Caco-2 (cell line): ENCODE data around the gene MTOR. TPM values are rescaled to one million over a fixed set of nuclear protein-coding genes. Genes with fewer than 3 reads are reported as not detected.

Source experiments
- BruUV-seq: library from RNA; stranded (reverse); fragments of 400-500 nt; replicated peaks from 2 replicates; lab custom pipeline; 2021; lab: Mats Ljungman, UMichigan
- CTCF ChIA-PET: fragments of 300-600 bp; sonication (Branson Sonifier 250); formaldehyde crosslinking; loops from one replicate; lab custom pipeline; 2022; ENCODE audit warnings: antibody characterized with exemption; lab: Charles Lee
- POLR2A ChIA-PET: fragments of 300-600 bp; sonication (Branson Sonifier 250); formaldehyde crosslinking; loops from one replicate; lab custom pipeline; 2022; ENCODE audit warnings: antibody characterized with exemption; lab: Charles Lee
- DNase-seq, 2 experiments: peaks; one replicate each; pipeline versions ENCODE4 v3.0.0 to v3.0.0-alpha.2; 2020 to 2022
- H3K27me3 ChIP-seq: replicated peaks from 2 replicates; pipeline ENCODE4 v1.6.0; 2011; ENCODE audit warnings: low read length; ENCODE audit not compliant: control insufficient read depth, insufficient read depth
- H3K36me3 ChIP-seq: 2 replicates; pipeline ENCODE4 v1.5.1; 2011; ENCODE audit warnings: low read length; ENCODE audit not compliant: control insufficient read depth, insufficient read depth
- H3K4me1 ChIP-seq: fragments of 250-450 bp; sonication (Bioruptor Pico); 2 replicates; pipeline ENCODE4 v1.5.1; 2020; ENCODE audit warnings: mild to moderate bottlenecking
- H3K4me3 ChIP-seq: 2 replicates; pipeline ENCODE4 v1.5.1; 2011; ENCODE audit warnings: low read depth, mild to moderate bottlenecking, control low read depth, low read length
- H3K9me3 ChIP-seq: fragments of 250-450 bp; sonication (Bioruptor Pico); 2 replicates; pipeline ENCODE4 v1.5.1; 2020; ENCODE audit warnings: mild to moderate bottlenecking, moderate library complexity
- H3K27ac Mint-ChIP-seq: one replicate; pipeline ENCODE4 v1.8.0; 2022; ENCODE audit warnings: mixed read lengths; ENCODE audit not compliant: unreplicated experiment
- H3K27me3 Mint-ChIP-seq: one replicate; pipeline ENCODE4 v1.8.0; 2022; ENCODE audit warnings: mixed read lengths; ENCODE audit not compliant: insufficient read depth, unreplicated experiment
- H3K36me3 Mint-ChIP-seq: one replicate; pipeline ENCODE4 v1.8.0; 2022; ENCODE audit warnings: mild to moderate bottlenecking, mixed read lengths; ENCODE audit not compliant: insufficient read depth, unreplicated experiment
- H3K4me1 Mint-ChIP-seq: one replicate; pipeline ENCODE4 v1.8.0; 2022; ENCODE audit warnings: low read depth, mixed read lengths; ENCODE audit not compliant: unreplicated experiment
- H3K4me3 Mint-ChIP-seq: one replicate; pipeline ENCODE4 v1.8.0; 2022; ENCODE audit warnings: mild to moderate bottlenecking, moderate library complexity, mixed read lengths; ENCODE audit not compliant: unreplicated experiment
- H3K9me3 Mint-ChIP-seq: one replicate; pipeline ENCODE4 v1.8.0; 2022; ENCODE audit warnings: mixed read lengths; ENCODE audit not compliant: unreplicated experiment
- CTCF ChIP-seq, 2 experiments: fragments of 200-600 bp in 1 of 2; IDR thresholded peaks; 1 replicate in 1 of 2; 2 replicates in 1 of 2; pipeline versions ENCODE4 v1.5.1 to v1.8.0; 2011 to 2022; ENCODE audit warnings: antibody characterized with exemption in 1 of 2, control low read depth in 1 of 2, inconsistent platforms in 1 of 2, low read depth in 1 of 2, low read length in 1 of 2, mild to moderate bottlenecking in 1 of 2, moderate library complexity in 1 of 2; ENCODE audit not compliant: insufficient read depth in 1 of 2, severe bottlenecking in 1 of 2, unreplicated experiment in 1 of 2
- intact Hi-C: fragments of 100-400 bp; cut with micrococcal nuclease; formaldehyde crosslinking; loops from one replicate; pipeline ENCODE4 v1.10.0; 2022; ENCODE audit not compliant: unreplicated experiment
- total RNA-seq: library from RNA; stranded (reverse); gene quantifications from 2 replicates; pipeline ENCODE4 v1.2.3, GENCODE V29; 2022

Gene MTOR
- total RNA-seq, 1 experiment from 2014 or later: 45.7 TPM

- no peaks in the 10 kb centered on the region for H3K9me3 ChIP-seq
- H3K4me3 Mint-ChIP-seq: no peak overlapping the region
- intact Hi-C loops: no loop called here
- H3K27me3 Mint-ChIP-seq: no peaks in the 10 kb centered on the region
- CTCF ChIA-PET: no interaction called here
- TF ChIP-seq CTCF (IDR thresholded peaks at IDR 0.05; ENCODE audit: insufficient read depth in 1 of 2, low read depth in 1 of 2, low read length in 1 of 2, severe bottlenecking in 1 of 2, unreplicated experiment in 1 of 2): no peak
- no peak overlapping the region for H3K27ac Mint-ChIP-seq
- no peaks in the 10 kb centered on the region for H3K4me1 Mint-ChIP-seq
- no TSS peak for BruUV-seq
- no peaks in the 10 kb centered on the region for H3K4me1 ChIP-seq
- peaks cover 4% of the 10 kb centered on the region for H3K36me3 ChIP-seq
- no peak overlapping the region for H3K4me3 ChIP-seq
- POLR2A ChIA-PET: no interaction called here
- no peak for DNase-seq
- H3K9me3 Mint-ChIP-seq: no peaks in the 10 kb centered on the region
- H3K27me3 ChIP-seq: no peaks in the 10 kb centered on the region
- peaks cover 32% of the 10 kb centered on the region for H3K36me3 Mint-ChIP-seq
Observed at GRCh38 chr1:11197359-11197758, 65.0 kb downstream of the MTOR start.

- H3K27me3 ChIP-seq: no peaks in the 10 kb centered on the region
- Mint-ChIP-seq H3K4me1 (no peaks in the 10 kb centered on the region), H3K27me3 (no peaks in the 10 kb centered on the region), H3K27ac (no peak overlapping the region), H3K4me3 (no peak overlapping the region), H3K36me3 (peaks cover 35% of the 10 kb centered on the region), H3K9me3 (no peaks in the 10 kb centered on the region)
- ChIA-PET CTCF (no interaction called here), POLR2A (no interaction called here)
- BruUV-seq: no TSS peak
- intact Hi-C loops: no loop called here
- no peaks in the 10 kb centered on the region for H3K9me3 ChIP-seq
- no peak overlapping the region for H3K4me3 ChIP-seq
- no peak for DNase-seq
- H3K4me1 ChIP-seq: no peaks in the 10 kb centered on the region
- TF ChIP-seq CTCF (IDR thresholded peaks at IDR 0.05; ENCODE audit: insufficient read depth in 1 of 2, low read depth in 1 of 2, low read length in 1 of 2, severe bottlenecking in 1 of 2, unreplicated experiment in 1 of 2): no peak
- H3K36me3 ChIP-seq: peaks cover 4% of the 10 kb centered on the region
Observed at GRCh38 chr1:11196945-11197344, 65.4 kb downstream of the MTOR start.

- no TSS peak for BruUV-seq
- ChIA-PET CTCF (no interaction called here), POLR2A (no interaction called here)
- H3K27me3 Mint-ChIP-seq: no peaks in the 10 kb centered on the region
- H3K4me3 ChIP-seq: no peak overlapping the region
- no peak overlapping the region for H3K4me3 Mint-ChIP-seq
- H3K4me1 ChIP-seq: no peaks in the 10 kb centered on the region
- H3K36me3 Mint-ChIP-seq: peaks cover 32% of the 10 kb centered on the region
- H3K36me3 ChIP-seq: peaks cover 4% of the 10 kb centered on the region
- H3K27me3 ChIP-seq: no peaks in the 10 kb centered on the region
- intact Hi-C loops: no loop called here
- H3K9me3 Mint-ChIP-seq: no peaks in the 10 kb centered on the region
- H3K4me1 Mint-ChIP-seq: no peaks in the 10 kb centered on the region
- no peak for DNase-seq
- no peak overlapping the region for H3K27ac Mint-ChIP-seq
- no peaks in the 10 kb centered on the region for H3K9me3 ChIP-seq
- TF ChIP-seq CTCF (IDR thresholded peaks at IDR 0.05; ENCODE audit: insufficient read depth in 1 of 2, low read depth in 1 of 2, low read length in 1 of 2, severe bottlenecking in 1 of 2, unreplicated experiment in 1 of 2): no peak
Observed at GRCh38 chr1:11194407-11195176, 67.8 kb downstream of the MTOR start.
